Large intestine (tissue), 3 donors: ENCODE measurements around the gene TOMM7. TPM values are rescaled to one million over a fixed set of nuclear protein-coding genes. Genes with fewer than 3 reads are reported as not detected.
"Not testable (repeated sequence)": the region's sequence is repeated elsewhere in the genome, so short reads cannot be mapped to it uniquely, and the experiment has no call there.

Experiments
- DNase-seq, 2 donors: peaks; one replicate each; pipeline versions ENCODE4 v3.0.0 to v3.0.0-alpha.2; 2013
- H3K27ac ChIP-seq: one replicate; pipeline ENCODE4 v1.5.1; 2013; ENCODE audit warnings: low read length
- H3K27me3 ChIP-seq: 2 replicates; pipeline ENCODE4 v1.6.1; 2013; ENCODE audit warnings: low read length; ENCODE audit not compliant: control insufficient read depth, insufficient read depth
- H3K36me3 ChIP-seq: 2 replicates; pipeline ENCODE4 v1.6.1; 2013; ENCODE audit warnings: low read length; ENCODE audit not compliant: control insufficient read depth, insufficient read depth
- H3K4me1 ChIP-seq: one replicate; pipeline ENCODE4 v1.6.1; 2013; ENCODE audit warnings: low read length; ENCODE audit not compliant: control insufficient read depth, insufficient read depth
- H3K4me3 ChIP-seq: one replicate; pipeline ENCODE4 v1.5.1; 2013; ENCODE audit warnings: low read length
- H3K9me3 ChIP-seq: one replicate; pipeline ENCODE4 v1.6.1; 2013; ENCODE audit warnings: mild to moderate bottlenecking, low read depth, low read length, moderate library complexity; ENCODE audit not compliant: control insufficient read depth
- WGBS: methylation state at CpG from one replicate; pipeline ENCODE4 v1.1.5; 2013; ENCODE audit warnings: low lambda C conversion rate; ENCODE audit not compliant: insufficient coverage; 5-methylcytosine and 5-hydroxymethylcytosine counted together
- polyA plus RNA-seq: library from polyadenylated mRNA; unstranded; fragments of 120-200 nt; gene quantifications from one replicate; pipeline ENCODE4 v1.2.1, GENCODE V29; 2013

Gene TOMM7
- polyA plus RNA-seq, 1 donor, result 536 TPM

DNA sequence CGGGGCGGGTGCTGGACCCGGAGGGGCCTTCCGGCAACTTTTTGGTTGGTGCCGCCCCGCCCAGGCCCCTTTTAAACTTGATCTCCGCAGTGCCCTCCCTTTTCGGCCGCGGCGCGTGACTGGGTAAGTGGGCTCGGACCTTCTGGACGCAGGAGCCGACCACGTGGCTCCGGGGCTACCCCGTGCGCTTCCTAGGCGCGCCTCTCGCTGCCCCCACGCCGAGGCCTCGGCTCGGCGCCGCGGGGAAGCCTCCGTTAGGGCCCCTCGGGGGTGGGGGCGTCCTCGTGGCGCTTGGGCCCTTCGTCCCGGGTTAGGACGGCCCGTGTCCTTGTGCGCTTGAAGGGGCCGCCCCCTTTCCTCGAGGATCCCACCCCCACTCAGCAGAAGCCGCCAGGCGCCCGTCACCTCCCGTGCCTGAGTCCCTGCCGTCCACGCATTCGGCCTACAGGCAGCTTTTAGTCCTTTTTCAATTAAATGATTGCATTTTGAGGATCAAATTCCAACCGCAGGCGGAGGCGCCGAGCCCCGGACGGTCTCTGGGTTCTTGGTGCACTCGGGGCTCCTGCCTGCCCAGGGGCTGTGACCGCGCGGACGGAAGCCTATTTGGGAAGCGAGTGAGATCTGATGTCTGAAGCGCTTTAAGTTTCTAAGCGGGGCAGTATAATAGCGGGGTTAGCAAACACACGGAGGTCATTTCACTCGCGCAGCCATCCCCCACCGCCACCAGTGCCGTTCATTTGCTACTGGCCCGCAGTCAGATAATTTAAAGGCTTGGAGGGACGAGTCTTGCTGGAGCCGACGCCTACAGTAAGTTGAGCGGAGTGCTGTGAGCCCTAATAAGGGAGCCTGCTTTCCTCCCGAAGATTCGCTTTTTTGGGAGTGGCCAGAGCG, 31.8 kb upstream of the TOMM7 start:
- H3K27ac ChIP-seq, result peak overlapping the region; percentile 39
- H3K4me1 ChIP-seq, result no peaks in the 10 kb centered on the region
- no peaks in the 10 kb centered on the region for H3K9me3 ChIP-seq
- DNase-seq, result peak; percentile 54 to 87
- H3K27me3 ChIP-seq, result no peaks in the 10 kb centered on the region
- peaks cover 6% of the 10 kb centered on the region for H3K36me3 ChIP-seq
- H3K4me3 ChIP-seq, result peak overlapping the region; percentile 64
- WGBS, result no CpG with 5 or more reads among the region's 76 CpGs

DNA sequence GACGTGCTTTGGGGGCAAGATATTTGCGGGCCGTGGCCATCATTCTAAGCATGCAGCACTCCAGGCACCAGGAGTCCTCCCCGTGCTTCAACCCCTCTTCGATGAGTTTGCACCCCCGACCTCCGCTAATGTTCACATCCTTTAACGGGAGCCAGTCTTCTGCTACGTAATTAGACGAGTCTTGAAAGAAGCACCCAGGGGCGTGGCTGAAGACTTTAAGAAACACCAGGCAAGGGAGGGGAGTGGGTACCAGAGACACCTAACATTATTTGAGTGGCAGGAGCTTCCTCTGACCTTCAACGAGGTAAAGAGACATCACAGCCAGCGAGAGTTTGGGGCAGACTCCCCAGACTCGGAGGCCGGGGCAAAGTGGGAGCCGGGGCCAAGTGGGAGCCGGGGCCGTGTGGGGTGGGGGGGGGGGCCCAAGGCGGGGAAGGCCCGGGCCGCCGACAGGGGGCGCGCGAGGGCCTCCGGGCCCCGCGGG, 31.1 kb upstream of the TOMM7 start:
- peaks cover 4% of the 10 kb centered on the region for H3K36me3 ChIP-seq
- no peaks in the 10 kb centered on the region for H3K27me3 ChIP-seq
- H3K4me1 ChIP-seq, result no peaks in the 10 kb centered on the region
- WGBS, result no CpG with 5 or more reads among the region's 28 CpGs
- no peak overlapping the region for H3K27ac ChIP-seq
- peak overlapping the region; percentile 64 for H3K4me3 ChIP-seq
- H3K9me3 ChIP-seq, result no peaks in the 10 kb centered on the region
- no peak for DNase-seq

DNA sequence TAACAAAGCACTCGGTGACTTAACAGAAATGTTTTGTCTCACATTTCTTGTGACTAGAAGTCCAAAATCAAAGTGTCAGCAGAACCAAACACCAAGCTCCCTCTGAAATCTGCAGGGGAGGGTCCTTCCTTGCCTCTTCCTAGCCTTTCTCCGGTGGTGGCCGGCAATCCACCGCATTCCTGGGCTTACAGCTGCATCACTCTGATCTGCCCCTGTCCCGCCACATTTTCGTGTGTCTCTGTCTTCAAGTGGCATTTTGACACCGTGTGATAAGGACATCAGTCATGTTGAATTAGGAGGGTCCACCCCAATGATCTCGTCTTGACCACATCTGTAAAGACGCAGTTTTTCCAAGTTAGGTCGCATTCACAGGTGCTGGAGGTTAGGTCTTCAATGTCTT, 30.5 kb upstream of the TOMM7 start:
- Histone ChIP-seq H3K9me3 (no peaks in the 10 kb centered on the region), H3K27ac (no peak overlapping the region), H3K36me3 (no peaks in the 10 kb centered on the region), H3K4me3 (no peak overlapping the region), H3K4me1 (no peaks in the 10 kb centered on the region), H3K27me3 (no peaks in the 10 kb centered on the region)
- DNase-seq, result no peak
- WGBS, result 83% methylated on average over 1 of the region's 10 CpGs

DNA sequence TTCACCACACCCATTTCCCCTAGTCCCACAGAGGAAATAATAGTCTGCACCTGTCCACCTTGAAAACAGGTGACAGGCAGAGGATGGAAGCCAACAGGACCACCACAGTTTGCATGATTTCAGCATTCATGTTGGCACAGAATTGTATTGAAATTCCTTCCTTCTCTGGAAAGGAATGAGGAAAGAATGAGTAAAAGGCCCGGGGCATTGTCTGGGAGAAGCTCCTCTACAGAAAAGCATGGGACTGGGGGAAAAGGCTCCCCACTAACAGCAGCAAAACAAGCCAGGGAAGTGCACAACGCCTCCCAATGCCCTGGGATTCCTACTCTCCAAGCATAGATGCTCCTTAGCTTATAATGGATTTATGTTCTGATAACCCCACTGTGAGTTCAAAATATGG, 28.5 kb upstream of the TOMM7 start:
- no peaks in the 10 kb centered on the region for H3K36me3 ChIP-seq
- no peaks in the 10 kb centered on the region for H3K4me1 ChIP-seq
- H3K9me3 ChIP-seq, result no peaks in the 10 kb centered on the region
- WGBS, result no CpG with 5 or more reads among the region's 2 CpGs
- H3K4me3 ChIP-seq, result no peak overlapping the region
- DNase-seq, result no peak
- no peak overlapping the region for H3K27ac ChIP-seq
- H3K27me3 ChIP-seq, result no peaks in the 10 kb centered on the region

DNA sequence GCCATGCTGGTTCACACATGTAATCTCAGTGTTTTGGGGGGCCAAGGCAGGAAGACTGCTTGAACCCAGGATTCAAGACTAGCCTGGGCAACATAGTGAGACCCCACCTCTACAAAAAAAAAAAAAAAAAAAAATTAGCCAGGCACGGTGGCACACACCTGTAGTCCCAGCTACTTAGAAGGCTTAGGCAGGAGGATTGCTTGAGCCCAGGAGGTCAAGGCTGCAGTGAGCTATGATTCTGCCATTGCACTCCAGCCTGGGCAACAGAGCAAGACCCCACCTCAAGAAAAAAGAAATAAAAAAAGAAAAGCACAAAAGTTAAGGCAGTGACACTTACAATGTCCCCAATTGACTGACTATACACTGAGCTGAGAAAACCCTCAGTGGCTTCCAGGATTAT, 27.7 kb upstream of the TOMM7 start:
- H3K4me3 ChIP-seq, H3K4me1 ChIP-seq, H3K9me3 ChIP-seq, H3K27ac ChIP-seq, DNase-seq, H3K27me3 ChIP-seq, H3K36me3 ChIP-seq: not testable (repeated sequence)
- WGBS, result no CpG with 5 or more reads among the region's 1 CpG

DNA sequence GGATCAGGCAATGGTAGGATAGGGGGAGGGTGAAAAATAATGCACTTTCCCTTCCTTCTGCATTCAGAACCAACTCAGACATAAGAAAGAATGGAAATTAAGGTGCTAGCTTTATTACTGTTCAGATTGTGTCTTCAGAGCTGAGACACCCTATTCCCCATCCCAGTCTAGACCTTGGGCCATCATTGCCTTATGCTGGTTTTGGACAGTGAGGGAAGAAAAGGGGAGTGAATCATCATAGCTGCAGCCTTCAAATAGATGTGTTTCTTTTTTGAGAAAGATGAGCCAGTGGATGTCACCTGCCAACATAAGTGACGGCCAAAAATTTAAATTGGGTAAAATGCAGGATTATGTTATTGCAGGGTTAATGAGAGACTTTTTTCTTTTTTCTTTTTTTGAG, 27.0 kb upstream of the TOMM7 start:
- H3K4me1 ChIP-seq, result no peaks in the 10 kb centered on the region
- no peak overlapping the region for H3K27ac ChIP-seq
- no CpG with 5 or more reads among the region's 1 CpG for WGBS
- H3K9me3 ChIP-seq, result no peaks in the 10 kb centered on the region
- H3K36me3 ChIP-seq, result no peaks in the 10 kb centered on the region
- H3K27me3 ChIP-seq, result no peaks in the 10 kb centered on the region
- no peak overlapping the region for H3K4me3 ChIP-seq
- no peak for DNase-seq

DNA sequence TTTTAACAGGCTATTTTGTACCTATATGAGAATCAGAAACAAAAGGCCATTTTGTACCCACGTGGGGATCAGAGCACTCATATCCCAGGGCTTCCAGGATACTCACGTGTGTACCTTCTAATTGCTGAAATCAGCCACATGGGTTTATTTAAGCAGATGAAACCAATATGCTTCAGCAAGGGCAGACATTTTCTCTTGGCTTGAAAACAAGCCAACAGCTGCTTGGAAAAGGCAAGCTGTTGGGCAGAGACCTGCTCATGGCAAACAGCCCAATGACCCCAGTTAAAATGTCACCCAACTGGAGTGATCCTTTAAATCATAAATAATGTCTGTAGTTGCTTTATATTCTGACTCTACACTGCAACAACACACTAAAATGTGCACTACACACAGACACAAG, 26.5 kb upstream of the TOMM7 start:
- WGBS, result no CpG with 5 or more reads among the region's 2 CpGs
- no peak overlapping the region for H3K4me3 ChIP-seq
- no peak overlapping the region for H3K27ac ChIP-seq
- H3K4me1 ChIP-seq, result no peaks in the 10 kb centered on the region
- H3K36me3 ChIP-seq, result no peaks in the 10 kb centered on the region
- H3K27me3 ChIP-seq, result no peaks in the 10 kb centered on the region
- H3K9me3 ChIP-seq, result no peaks in the 10 kb centered on the region
- DNase-seq, result no peak

DNA sequence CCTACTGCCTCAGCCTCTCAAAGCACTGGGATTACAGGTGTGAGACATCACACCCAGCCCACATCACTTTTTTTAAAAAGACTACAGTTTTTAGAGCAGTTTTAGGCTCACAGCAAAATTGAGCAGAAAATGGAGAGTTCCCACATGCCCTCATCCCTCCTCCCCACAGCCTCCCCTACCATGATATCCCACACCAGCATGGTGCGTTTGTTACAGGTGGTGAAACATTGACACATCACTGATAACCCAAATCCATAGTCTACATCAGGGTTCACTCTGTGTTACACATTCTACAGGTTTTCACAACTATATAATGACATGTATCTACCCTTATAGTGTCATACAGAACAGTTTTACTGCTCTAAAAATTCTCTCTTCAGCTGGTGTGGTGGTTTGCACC, 24.3 kb upstream of the TOMM7 start:
- Histone ChIP-seq H3K27ac (no peak overlapping the region), H3K4me3 (no peak overlapping the region), H3K4me1 (no peaks in the 10 kb centered on the region), H3K36me3 (no peaks in the 10 kb centered on the region), H3K9me3 (no peaks in the 10 kb centered on the region), H3K27me3 (no peaks in the 10 kb centered on the region)
- no CpG with 5 or more reads among the region's 1 CpG for WGBS
- no peak for DNase-seq

DNA sequence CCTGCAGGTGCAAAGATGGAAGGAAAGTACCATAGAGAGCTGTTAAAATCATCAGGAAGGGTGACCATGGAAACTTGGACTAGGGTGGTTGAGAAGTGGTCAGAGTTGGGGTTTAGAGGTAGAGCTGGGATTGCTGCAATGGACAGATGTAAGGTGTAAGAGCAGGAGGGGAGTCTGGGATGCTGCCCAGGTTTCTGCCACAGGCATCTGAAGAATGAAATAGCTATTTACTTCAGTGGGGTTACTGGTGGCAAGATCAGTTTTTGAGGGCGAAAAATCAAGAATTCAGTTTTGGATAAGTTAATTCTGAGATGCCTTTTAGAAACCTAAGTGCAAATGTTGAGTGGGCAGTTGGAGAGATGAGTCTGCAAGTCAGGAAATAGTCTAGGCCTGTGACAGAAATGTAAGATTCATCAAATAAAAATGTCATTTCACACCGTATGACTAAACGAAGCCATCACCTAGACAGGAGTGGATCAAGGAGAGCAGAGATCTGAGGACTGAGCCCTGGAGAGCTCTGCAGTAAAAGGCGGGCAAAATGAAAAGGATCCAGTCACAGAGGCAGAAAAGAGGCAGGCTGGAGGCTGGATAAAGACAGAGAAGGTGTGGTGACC, 22.7 kb upstream of the TOMM7 start:
- Histone ChIP-seq H3K27ac (no peak overlapping the region), H3K27me3 (no peaks in the 10 kb centered on the region), H3K4me3 (no peak overlapping the region), H3K36me3 (no peaks in the 10 kb centered on the region), H3K9me3 (no peaks in the 10 kb centered on the region), H3K4me1 (no peaks in the 10 kb centered on the region)
- no peak for DNase-seq
- WGBS, result 93% methylated on average over 3 of the region's 4 CpGs

DNA sequence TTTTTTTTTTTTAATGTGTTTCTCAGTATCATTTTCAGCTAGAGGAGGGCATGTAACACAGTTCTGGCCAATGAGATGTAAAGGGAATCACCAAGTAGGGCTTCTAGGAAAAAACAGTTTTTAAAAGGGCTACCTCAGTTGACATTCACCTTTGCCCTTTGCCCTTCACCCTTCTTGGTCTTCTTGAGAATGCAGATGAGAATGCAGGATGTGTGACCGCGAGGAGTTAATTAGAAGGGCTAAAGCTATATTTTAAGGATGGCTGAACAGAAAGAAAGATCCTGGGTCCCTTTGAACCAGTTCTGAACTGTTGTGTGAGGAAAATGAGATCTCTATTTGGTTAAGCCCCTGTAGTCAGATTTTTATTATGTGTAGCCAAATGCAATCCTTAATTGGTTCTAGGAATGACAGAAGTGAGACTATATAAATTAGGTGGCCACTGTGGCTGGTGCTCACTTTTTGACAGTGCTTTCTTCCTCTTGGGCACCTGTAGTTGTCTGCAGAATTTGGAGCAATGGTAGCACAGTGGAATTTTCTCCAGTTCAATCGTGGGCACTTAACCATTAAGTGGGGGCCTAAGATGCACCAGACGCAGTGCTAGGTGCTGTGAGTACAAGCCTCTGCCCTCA, 21.1 kb upstream of the TOMM7 start:
- no CpG with 5 or more reads among the region's 4 CpGs for WGBS
- DNase-seq, result no peak
- Histone ChIP-seq H3K27ac (no peak overlapping the region), H3K4me3 (no peak overlapping the region), H3K36me3 (no peaks in the 10 kb centered on the region), H3K9me3 (no peaks in the 10 kb centered on the region), H3K4me1 (no peaks in the 10 kb centered on the region), H3K27me3 (no peaks in the 10 kb centered on the region)
